ENCODE measurements around the gene SAFB2. TPM values are rescaled to one million over a fixed set of nuclear protein-coding genes. Genes with fewer than 3 reads are reported as not detected.

SAFB2 gene
- total RNA-seq, 1 donor = 107 TPM

DNA sequence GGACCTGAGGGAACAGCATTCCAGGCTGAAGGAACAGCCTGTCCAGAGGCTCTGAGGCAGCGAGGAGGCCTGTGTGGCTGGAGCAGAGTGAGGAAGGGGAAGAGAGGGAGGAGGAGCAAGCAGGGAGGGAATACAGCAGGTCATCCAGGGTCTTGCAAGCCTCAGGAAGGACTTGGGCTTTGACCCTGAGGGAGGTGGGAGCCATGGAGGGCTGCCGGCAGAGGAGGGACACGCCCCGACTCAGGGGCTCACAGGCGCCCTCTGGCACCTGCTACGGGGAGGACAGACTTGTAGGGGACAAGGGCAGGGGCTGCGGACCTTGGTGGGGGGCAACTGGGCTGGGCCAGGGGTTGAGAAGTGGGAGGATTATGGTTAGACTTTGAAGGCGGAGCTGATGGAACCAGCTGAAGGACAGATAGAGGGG is 59.6 kb downstream of the SAFB2 start:
- peaks cover 17% of the 10 kb centered on the region for H3K27me3 ChIP-seq (ENCODE audit: insufficient read depth, low read length)
- peaks cover 4% of the 10 kb centered on the region for H3K9me3 ChIP-seq (ENCODE audit: low read depth, low read length)
- no peak overlapping the region for H3K4me3 ChIP-seq (ENCODE audit: low read length)
- no peaks in the 10 kb centered on the region for H3K4me1 ChIP-seq (ENCODE audit: insufficient read depth, low read length)

DNA sequence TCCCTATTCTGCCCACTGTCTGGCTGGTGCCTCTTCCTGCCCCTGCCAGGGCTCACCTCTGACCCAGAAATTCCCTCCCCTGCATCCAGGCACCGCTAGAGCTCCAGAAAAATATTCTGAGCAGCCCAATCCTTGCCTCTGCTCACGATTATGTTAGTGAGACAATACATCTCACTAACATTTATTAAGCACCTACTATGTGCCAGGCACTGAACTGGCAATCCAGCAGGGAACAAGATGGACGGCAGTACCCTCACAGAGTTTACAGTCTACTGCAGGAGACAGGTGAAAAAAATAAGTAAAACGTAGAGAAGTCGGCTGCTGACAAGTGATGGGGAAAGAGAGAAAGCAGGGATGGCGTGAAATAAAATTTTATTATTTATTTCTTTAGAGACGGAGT is 60.3 kb downstream of the SAFB2 start:
- H3K4me1 ChIP-seq (ENCODE audit: insufficient read depth, low read length) = no peaks in the 10 kb centered on the region
- peaks cover 16% of the 10 kb centered on the region for H3K27me3 ChIP-seq (ENCODE audit: insufficient read depth, low read length)
- H3K9me3 ChIP-seq (ENCODE audit: low read depth, low read length) = peaks cover 4% of the 10 kb centered on the region
- H3K4me3 ChIP-seq (ENCODE audit: low read length) = no peak overlapping the region

DNA sequence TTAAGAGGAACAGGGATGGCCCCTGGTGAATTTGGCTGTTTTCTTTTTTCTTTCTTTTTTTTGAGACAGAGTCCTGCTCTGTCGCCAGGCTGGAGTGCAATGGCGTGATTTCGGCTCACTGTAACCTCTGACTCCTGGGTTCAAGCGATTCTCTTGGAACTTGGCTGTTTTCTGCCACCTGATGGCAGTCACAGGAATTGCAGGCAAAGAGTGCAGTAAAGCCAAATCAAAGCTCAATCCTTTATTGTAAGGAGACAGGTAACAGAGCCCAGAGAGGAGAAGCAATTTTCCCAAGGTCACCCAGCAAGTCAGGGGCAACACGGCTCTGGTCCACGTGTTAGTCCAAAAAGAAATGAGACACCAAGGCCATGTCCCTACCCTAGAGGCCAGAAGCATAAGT is 61.0 kb downstream of the SAFB2 start:
- peaks cover 4% of the 10 kb centered on the region for H3K9me3 ChIP-seq (ENCODE audit: low read depth, low read length)
- H3K27me3 ChIP-seq (ENCODE audit: insufficient read depth, low read length) = peaks cover 9% of the 10 kb centered on the region
- no peaks in the 10 kb centered on the region for H3K4me1 ChIP-seq (ENCODE audit: insufficient read depth, low read length)
- H3K4me3 ChIP-seq (ENCODE audit: low read length) = no peak overlapping the region

DNA sequence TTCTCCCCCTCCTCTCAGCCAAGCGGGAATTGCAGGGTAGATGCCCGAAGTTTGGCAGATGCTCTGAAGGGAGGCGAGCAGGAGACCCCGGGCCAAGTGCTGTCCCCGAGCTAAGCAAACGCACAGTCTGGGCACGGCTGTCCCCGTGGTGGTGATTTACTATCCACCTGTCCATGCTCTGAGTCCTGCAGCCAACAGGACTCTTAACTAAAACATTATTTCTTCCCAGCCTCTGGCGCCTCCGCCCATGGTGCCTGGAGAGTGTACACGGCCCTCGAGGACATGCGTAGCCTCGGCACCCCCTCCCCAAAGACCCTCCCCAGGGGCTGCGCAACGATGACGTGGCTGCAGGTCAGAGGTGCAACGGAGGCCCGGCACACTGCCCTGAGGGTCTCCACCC is 62.4 kb downstream of the SAFB2 start:
- H3K27me3 ChIP-seq (ENCODE audit: insufficient read depth, low read length) = peaks cover 2% of the 10 kb centered on the region
- no peaks in the 10 kb centered on the region for H3K4me1 ChIP-seq (ENCODE audit: insufficient read depth, low read length)
- no peak overlapping the region for H3K4me3 ChIP-seq (ENCODE audit: low read length)
- peaks cover 4% of the 10 kb centered on the region for H3K9me3 ChIP-seq (ENCODE audit: low read depth, low read length)

DNA sequence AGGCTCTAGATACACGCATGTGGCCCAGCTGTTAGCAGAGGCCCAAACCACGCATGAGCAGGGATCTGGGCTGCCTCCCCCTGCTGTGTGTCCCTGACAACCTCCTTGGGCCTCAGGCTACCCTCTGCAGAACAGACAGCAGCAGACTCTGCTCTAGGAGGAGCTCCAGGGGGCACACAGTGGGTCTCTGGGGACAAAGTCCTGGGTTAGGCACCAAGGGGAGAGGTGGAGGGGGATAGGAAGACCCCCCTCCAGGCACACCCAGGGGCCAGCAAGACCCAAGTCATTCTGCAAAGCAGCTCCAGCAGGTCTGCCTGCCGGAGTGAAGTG is 62.8 kb downstream of the SAFB2 start:
- Histone ChIP-seq H3K4me3 (ENCODE audit: low read length) (no peak overlapping the region), H3K27me3 (ENCODE audit: insufficient read depth, low read length) (peaks cover 2% of the 10 kb centered on the region), H3K4me1 (ENCODE audit: insufficient read depth, low read length) (no peaks in the 10 kb centered on the region), H3K9me3 (ENCODE audit: low read depth, low read length) (peaks cover 4% of the 10 kb centered on the region)

DNA sequence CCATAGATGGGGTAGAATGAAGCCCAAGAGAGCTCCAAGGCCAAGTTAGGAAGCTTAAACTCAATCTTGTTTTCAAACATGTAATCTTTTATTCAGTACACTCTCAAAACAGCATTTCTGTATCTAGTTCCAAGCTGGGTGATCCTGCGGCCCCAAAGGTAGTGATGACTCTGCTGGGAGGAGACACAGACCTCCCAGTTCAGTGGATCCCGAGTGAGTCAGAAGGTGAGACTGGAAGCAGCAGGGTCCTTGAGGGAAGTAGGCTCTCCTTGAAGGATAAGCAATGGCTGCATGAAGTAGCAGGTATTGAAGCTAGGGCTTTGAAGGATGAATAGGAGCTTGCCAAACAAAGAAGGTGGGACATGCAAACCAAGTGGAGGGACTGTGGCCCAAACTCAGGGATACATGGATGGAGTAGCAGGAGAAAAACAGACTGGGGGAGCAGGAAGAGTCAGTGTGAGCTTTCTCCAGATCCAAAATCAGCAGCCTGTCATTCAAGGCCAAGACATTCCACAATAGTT is 64.4 kb downstream of the SAFB2 start:
- Histone ChIP-seq H3K27me3 (ENCODE audit: insufficient read depth, low read length) (peaks cover 2% of the 10 kb centered on the region), H3K4me1 (ENCODE audit: insufficient read depth, low read length) (no peaks in the 10 kb centered on the region), H3K4me3 (ENCODE audit: low read length) (no peak overlapping the region), H3K9me3 (ENCODE audit: low read depth, low read length) (peaks cover 4% of the 10 kb centered on the region)

DNA sequence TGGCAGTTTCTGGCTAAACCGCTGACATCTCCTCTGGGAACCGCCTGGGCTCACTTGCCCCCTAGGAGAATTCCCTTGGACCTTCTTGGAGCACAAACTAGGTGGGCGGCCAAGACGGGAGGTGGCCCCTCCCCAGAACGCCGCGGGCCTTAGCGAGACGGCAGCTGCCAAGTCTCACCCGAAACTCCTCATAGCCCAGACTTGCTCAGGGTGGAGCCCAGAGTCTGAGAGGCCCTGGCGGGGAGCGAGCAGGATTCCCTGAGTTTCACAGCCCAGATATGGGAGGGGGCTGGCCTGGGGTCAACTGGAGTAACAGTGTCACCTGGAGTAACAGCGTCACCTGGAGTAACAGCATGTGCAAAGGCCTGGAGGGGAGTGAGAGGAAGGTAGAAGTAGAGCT is 64.9 kb downstream of the SAFB2 start:
- H3K4me3 ChIP-seq (ENCODE audit: low read length) = no peak overlapping the region
- H3K27me3 ChIP-seq (ENCODE audit: insufficient read depth, low read length) = peaks cover 2% of the 10 kb centered on the region
- H3K4me1 ChIP-seq (ENCODE audit: insufficient read depth, low read length) = no peaks in the 10 kb centered on the region
- H3K9me3 ChIP-seq (ENCODE audit: low read depth, low read length) = peaks cover 4% of the 10 kb centered on the region

DNA sequence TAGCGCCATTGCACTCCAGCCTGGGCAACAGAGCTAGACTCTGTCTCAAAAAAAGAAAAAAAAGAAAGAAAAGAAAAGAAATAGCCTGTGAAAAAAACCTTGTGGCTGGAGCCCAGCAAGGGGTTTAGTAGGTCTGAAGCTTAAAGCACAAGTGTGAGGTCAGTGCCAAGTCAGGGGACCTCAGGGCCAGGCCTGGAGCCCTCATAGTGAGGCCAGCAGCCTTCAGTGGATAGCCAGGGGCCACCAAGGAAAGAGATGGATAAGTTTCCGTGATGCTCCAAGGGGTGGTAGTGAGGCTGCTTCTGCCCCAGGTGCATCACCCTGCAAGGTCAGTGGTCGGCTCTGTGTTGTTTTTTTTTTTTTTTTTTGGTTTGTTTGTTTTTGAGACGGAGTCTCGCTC is 67.7 kb downstream of the SAFB2 start:
- H3K4me1 ChIP-seq (ENCODE audit: insufficient read depth, low read length) = no peaks in the 10 kb centered on the region
- H3K4me3 ChIP-seq (ENCODE audit: low read length) = no peak overlapping the region
- no peaks in the 10 kb centered on the region for H3K9me3 ChIP-seq (ENCODE audit: low read depth, low read length)
- no peaks in the 10 kb centered on the region for H3K27me3 ChIP-seq (ENCODE audit: insufficient read depth, low read length)

DNA sequence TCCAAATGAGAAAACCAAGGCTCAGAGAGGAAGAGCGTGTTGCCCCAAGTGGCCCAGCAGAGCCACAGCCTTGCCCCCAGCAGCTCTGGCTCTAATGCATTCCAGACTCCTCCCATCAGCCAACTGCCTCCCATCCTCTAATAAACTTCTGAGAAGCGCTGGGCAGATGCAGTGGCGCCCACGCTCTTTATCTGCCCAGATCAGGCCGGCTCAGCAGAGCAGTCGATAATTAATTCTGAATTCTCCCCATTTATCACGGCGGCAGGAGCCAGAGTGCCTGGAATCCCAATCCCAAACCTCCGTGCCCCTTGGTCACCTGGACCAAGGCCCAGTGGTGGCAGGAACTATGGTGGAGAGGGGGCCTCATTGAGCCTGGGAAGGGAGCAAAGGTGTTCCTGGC is 68.7 kb downstream of the SAFB2 start:
- no peaks in the 10 kb centered on the region for H3K4me1 ChIP-seq (ENCODE audit: insufficient read depth, low read length)
- H3K4me3 ChIP-seq (ENCODE audit: low read length) = no peak overlapping the region
- no peaks in the 10 kb centered on the region for H3K27me3 ChIP-seq (ENCODE audit: insufficient read depth, low read length)
- H3K9me3 ChIP-seq (ENCODE audit: low read depth, low read length) = no peaks in the 10 kb centered on the region

DNA sequence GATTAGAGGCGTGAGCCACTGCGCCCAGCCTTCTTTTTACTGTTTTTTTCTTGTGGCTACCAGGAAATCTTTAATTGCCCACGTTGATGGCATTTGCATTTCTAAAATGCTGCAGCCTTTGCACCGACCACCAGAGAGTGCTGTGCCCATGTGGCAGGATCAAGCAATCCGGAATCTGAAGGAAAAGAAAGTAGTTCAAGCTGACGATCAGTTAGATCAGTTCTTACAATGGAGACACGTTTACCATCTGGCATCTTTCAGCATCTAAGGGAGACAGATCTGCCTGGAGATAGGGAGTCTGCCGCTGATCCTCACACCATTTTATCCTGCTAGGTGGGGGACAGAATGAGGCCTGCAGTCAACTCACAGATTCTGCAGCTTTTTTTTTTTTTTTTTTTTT is 74.7 kb downstream of the SAFB2 start:
- Histone ChIP-seq H3K4me1 (ENCODE audit: insufficient read depth, low read length) (no peaks in the 10 kb centered on the region), H3K27me3 (ENCODE audit: insufficient read depth, low read length) (no peaks in the 10 kb centered on the region), H3K4me3 (ENCODE audit: low read length) (no peak overlapping the region), H3K9me3 (ENCODE audit: low read depth, low read length) (no peaks in the 10 kb centered on the region)

DNA sequence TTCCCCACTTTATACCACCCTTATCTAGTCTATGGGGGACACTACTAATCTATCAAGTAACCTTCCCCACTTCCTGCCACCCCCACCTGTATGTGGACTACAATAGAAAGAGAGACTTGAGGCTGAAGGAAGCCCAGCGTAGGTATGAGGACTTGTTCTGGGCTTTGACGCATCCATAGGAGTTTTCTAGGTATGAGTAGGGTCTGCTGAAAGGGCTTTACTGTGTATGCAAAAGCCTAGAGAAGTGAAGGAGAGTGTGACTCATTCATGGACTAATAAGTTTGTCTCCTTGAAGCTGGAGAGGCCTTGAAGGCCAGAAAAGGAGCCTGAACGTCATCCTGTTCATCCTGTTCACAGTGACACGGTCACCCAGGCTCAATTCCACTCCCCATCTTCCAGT is 76.6 kb downstream of the SAFB2 start:
- Histone ChIP-seq H3K4me3 (ENCODE audit: low read length) (no peak overlapping the region), H3K9me3 (ENCODE audit: low read depth, low read length) (no peaks in the 10 kb centered on the region), H3K27me3 (ENCODE audit: insufficient read depth, low read length) (no peaks in the 10 kb centered on the region), H3K4me1 (ENCODE audit: insufficient read depth, low read length) (no peaks in the 10 kb centered on the region)

DNA sequence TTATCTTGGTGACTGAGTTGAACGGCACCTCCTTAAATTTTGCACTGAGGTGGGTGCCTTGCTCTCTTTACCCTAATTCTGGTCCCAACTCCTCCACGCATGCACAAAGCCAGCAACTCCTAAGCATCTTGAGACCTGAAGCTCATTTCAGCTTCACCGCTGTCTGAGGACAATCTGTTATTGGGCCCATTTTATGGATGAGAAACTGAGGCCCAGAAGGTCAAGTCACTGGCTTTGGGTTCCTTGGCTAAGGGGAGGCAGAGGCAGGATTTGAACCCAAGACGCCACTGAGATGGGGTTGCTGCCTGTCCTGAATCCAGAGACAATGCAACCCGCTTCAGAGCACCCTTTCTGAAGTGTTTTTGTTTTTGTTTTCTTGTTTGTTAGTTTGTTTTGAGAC is 77.5 kb downstream of the SAFB2 start:
- Histone ChIP-seq H3K27me3 (ENCODE audit: insufficient read depth, low read length) (no peaks in the 10 kb centered on the region), H3K4me3 (ENCODE audit: low read length) (no peak overlapping the region), H3K4me1 (ENCODE audit: insufficient read depth, low read length) (no peaks in the 10 kb centered on the region), H3K9me3 (ENCODE audit: low read depth, low read length) (no peaks in the 10 kb centered on the region)

DNA sequence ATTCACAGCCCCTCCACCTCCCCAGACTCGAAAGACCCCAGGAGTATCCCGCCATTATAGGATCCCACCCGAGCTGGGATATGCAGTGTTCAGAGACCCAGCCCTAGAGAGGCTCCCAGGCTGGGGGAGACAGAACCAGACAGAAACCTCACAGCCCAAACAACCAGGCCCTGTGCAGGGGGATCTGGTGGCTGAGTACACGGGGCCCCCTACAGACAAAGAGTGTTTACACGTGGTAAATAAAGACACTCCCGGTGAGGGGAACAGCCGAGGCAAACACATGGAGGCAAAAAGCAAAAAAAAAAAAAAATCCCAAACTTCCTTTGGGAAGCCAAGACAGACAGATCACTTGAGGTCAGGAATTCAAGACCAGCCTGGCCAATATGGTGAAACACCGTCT is 79.9 kb downstream of the SAFB2 start:
- H3K9me3 ChIP-seq (ENCODE audit: low read depth, low read length) = no peaks in the 10 kb centered on the region
- H3K4me1 ChIP-seq (ENCODE audit: insufficient read depth, low read length) = no peaks in the 10 kb centered on the region
- no peaks in the 10 kb centered on the region for H3K27me3 ChIP-seq (ENCODE audit: insufficient read depth, low read length)
- H3K4me3 ChIP-seq (ENCODE audit: low read length) = no peak overlapping the region

DNA sequence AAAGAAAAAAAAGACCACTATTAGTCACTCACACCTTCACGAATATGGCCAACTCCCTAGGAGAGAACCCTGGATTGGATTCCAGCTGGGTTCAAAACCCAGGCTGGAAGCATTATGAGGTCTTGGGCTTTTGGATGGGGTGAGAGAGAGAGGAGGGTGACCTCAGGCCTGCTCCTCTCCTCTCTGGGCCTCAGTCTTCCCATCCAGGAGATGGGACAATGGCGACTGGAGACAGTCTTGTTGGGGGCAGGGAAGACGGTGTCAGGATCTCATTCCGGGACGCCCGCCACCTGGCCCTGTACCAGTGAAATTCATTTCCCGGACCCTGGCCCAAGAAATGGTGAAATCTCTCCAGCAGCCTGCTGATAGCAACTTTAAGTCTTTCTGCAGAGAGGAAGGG is 81.1 kb downstream of the SAFB2 start:
- Histone ChIP-seq H3K4me3 (ENCODE audit: low read length) (no peak overlapping the region), H3K4me1 (ENCODE audit: insufficient read depth, low read length) (no peaks in the 10 kb centered on the region), H3K27me3 (ENCODE audit: insufficient read depth, low read length) (peaks cover under 1% of the 10 kb centered on the region), H3K9me3 (ENCODE audit: low read depth, low read length) (no peaks in the 10 kb centered on the region)

DNA sequence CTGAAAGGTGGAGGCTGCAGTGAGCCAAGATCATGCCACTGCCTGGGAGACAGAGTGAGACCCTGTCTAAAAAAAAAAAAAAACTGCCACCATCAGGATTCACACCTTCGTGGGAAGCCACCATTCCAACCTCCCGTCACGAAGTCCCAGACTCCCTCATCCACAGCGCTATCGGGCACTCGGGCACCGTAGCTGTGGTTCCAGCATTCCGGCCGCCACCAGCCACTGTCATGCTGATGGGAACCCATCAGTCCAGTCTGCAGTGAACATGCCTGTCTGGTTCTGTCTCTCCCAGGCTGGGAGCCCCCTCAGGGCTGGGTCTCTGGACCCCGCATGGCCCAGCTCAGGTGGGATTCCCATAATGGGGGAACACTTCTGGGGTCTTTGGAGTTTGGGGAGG is 82.4 kb downstream of the SAFB2 start:
- H3K9me3 ChIP-seq (ENCODE audit: low read depth, low read length) = no peaks in the 10 kb centered on the region
- peaks cover 7% of the 10 kb centered on the region for H3K27me3 ChIP-seq (ENCODE audit: insufficient read depth, low read length)
- no peak overlapping the region for H3K4me3 ChIP-seq (ENCODE audit: low read length)
- H3K4me1 ChIP-seq (ENCODE audit: insufficient read depth, low read length) = no peaks in the 10 kb centered on the region

DNA sequence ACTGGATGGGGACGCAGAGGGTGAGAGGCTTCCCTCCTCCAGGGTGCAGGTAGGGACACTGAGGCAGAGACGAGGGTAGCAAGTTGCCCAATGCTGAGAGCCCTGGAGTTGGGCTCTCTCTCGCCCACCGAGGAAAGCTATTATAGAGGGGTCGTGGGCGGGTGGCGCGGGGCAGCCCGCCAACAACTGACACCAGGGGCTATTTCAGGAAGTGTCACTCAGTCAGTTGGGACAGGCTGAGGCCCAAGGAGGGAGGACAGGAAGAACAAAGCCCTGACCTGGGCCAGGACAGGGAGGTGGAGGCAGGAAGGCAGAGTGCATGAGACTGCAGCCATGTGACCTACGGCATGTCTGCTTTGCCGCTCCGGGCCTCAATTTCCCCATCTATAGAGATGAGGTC is 84.7 kb downstream of the SAFB2 start:
- H3K4me1 ChIP-seq (ENCODE audit: insufficient read depth, low read length) = no peaks in the 10 kb centered on the region
- H3K9me3 ChIP-seq (ENCODE audit: low read depth, low read length) = no peaks in the 10 kb centered on the region
- H3K27me3 ChIP-seq (ENCODE audit: insufficient read depth, low read length) = peaks cover 7% of the 10 kb centered on the region
- no peak overlapping the region for H3K4me3 ChIP-seq (ENCODE audit: low read length)
